HG03575 (cell line): ENCODE measurements around the gene CARMIL1.
"Not testable (repeated sequence)": the region's sequence is repeated elsewhere in the genome, so short reads cannot be mapped to it uniquely, and the experiment has no call there.

Experiments
- ATAC-seq: cut with Tn5 transposase; IDR thresholded peaks from one replicate; pipeline ENCODE4 v1.9.1; 2021; ENCODE audit not compliant: unreplicated experiment, insufficient number of reproducible peaks, low FRiP score; ENCODE audit errors: extremely low read depth

The CARMIL1 gene

GRCh38 chr6:25352285-25352684, 73.1 kb downstream of the CARMIL1 start:
- no peak for ATAC-seq

- no peak for ATAC-seq
Observed at GRCh38 chr6:25354078-25354932, 75.1 kb downstream of the CARMIL1 start.

GRCh38 chr6:25359191-25359861, 80.2 kb downstream of the CARMIL1 start:
- ATAC-seq, result no peak

GRCh38 chr6:25359891-25360290, 80.7 kb downstream of the CARMIL1 start:
- no peak for ATAC-seq

GRCh38 chr6:25360621-25361020, 81.4 kb downstream of the CARMIL1 start:
- no peak for ATAC-seq

GRCh38 chr6:25363427-25363826, 84.3 kb downstream of the CARMIL1 start:
- no peak for ATAC-seq

GRCh38 chr6:25365154-25365553, 86.0 kb downstream of the CARMIL1 start:
- no peak for ATAC-seq

GRCh38 chr6:25366903-25367545, 87.8 kb downstream of the CARMIL1 start:
- no peak for ATAC-seq

- no peak for ATAC-seq
Observed at GRCh38 chr6:25369036-25369432, 89.9 kb downstream of the CARMIL1 start.

GRCh38 chr6:25369433-25370177, 90.4 kb downstream of the CARMIL1 start:
- no peak for ATAC-seq

- no peak for ATAC-seq
Observed at GRCh38 chr6:25370178-25371036, 91.2 kb downstream of the CARMIL1 start.

- ATAC-seq, result no peak
Observed at GRCh38 chr6:25371037-25371347, 91.8 kb downstream of the CARMIL1 start.

- ATAC-seq, result no peak
Observed at GRCh38 chr6:25375125-25375524, 96.0 kb downstream of the CARMIL1 start.

- ATAC-seq, result no peak
Observed at GRCh38 chr6:25377664-25378063, 98.5 kb downstream of the CARMIL1 start.

GRCh38 chr6:25381077-25381476, 101.9 kb downstream of the CARMIL1 start:
- no peak for ATAC-seq

- not testable (repeated sequence) for ATAC-seq
Observed at GRCh38 chr6:25382476-25382875, 103.3 kb downstream of the CARMIL1 start.

- no peak for ATAC-seq
Observed at GRCh38 chr6:25384234-25384633, 105.1 kb downstream of the CARMIL1 start.

- no peak for ATAC-seq
Observed at GRCh38 chr6:25384967-25385366, 105.8 kb downstream of the CARMIL1 start.

- ATAC-seq, result no peak
Observed at GRCh38 chr6:25387483-25387882, 108.3 kb downstream of the CARMIL1 start.
